ENCODE measurements around the gene GTPBP1. TPM values are rescaled to one million over a fixed set of nuclear protein-coding genes. Genes with fewer than 3 reads are reported as not detected.

GTPBP1 gene
- total and polyA plus RNA-seq, 2 of the 4 experiments (the other 2 are of a cell fraction): 12.4 to 29.5 TPM

DNA sequence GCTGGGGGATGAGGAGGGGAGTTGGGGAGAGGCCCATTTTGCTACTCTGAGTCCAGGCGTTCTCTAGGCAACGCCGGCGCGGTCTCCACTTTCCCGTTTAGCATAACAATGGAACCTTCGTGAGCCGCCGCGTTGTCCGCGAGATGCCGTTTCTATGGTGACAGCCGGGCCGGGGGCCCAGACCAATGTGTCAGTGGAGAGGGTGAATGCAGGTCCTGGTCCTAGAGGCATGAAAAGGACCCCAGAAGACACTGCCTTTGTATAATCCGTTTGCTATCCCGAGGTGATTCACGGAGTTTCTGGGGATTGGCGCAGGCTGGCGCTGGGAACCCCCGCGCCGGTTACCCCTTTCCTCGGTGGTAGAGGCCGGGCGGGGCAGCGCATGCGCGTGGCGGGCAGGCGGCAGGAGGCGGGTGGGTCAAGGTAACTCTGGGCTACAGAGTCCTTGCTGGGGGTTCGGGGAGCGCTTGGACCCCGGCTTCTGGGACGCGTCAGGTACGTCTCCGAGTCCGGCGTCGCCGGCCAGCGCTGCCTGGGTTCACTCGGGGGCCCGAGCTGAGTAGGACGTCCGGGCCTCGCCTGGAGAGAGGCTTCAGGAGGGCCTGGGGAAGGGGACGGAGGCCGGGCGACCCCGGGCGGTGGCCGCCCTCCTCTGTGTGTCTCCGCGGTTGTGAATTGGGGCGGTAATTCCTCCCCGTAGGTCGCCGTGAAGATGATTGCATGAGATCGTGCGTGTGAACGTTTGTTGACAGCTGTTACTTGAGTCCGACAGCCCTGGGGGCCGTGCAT is 49.3 kb upstream of the GTPBP1 start, which contains the start of the genes CBY1 and FAM227A (continued):
- TF ChIP-seq CEBPB (IDR thresholded peaks at IDR 0.05; ENCODE audit: low read depth, low read length): no peak
- no peak for TF ChIP-seq MAFK (IDR thresholded peaks at IDR 0.05; ENCODE audit: low read depth, low read length)

DNA sequence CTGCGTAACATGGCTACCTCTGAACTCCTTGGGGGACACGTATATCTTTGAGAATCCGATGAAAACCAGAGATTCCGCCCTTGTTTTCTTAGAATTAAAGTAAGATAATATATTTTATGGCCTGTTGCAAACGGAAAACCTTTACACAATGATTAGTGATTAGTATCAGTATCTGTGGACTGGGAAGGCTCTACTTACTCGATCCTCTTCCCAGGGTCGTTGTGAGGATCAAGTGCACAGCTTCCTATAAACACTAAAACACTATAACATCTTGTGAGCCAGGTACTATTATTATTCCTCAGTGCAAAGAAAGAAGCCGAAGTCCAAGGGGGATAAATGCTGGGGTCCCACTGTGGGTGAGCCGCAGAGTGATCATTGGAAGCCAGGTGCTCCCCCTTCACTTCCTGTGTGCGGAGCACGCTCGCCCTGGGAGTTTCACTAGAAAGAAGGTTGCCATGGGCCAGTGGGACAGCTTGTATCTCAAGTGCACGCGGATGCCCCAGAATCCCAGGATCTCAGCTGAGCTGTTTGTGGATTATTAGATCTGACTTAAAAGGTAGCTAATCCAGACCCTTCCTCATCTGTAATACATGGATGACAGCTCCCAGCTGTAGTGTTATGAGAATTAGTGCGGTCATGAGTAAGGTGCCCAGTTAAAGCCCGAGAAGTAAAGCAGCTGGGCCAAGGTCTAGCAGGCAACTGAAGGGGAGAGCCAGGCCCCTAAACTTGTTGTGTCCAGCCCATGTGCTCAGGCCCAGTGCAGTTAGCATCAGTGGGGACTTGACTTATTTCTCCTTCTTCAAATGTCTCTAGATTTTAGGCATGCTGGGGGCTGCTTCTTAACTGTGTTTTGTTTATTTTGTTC is 48.5 kb upstream of the GTPBP1 start:
- H3K27ac ChIP-seq (ENCODE audit: insufficient read depth, low read length): no peak overlapping the region; the same call in 1 of the 2 replicates
- H2AFZ ChIP-seq (replicated peaks; ENCODE audit: low read length, poor library complexity): peak overlapping the region; percentile 99
- H3K14ac ChIP-seq (replicated peaks; ENCODE audit: low read depth, low read length): peak overlapping the region; percentile 69; the same call in 1 of the 2 replicates
- ChIA-PET POLR2A (ENCODE audit: unreplicated experiment) (no interaction called here), CTCF (no interaction called here)
- peak overlapping the region; percentile 98 for H3K9ac ChIP-seq (ENCODE audit: low read depth, low read length)
- no peak overlapping the region for H4K91ac ChIP-seq (ENCODE audit: insufficient read depth, low read depth, low read length)
- peaks cover 11 to 24% of the 10 kb centered on the region in 2 experiments for H3K79me1 ChIP-seq (ENCODE audit: low read depth in 1 of 2, low read length in 2 of 2)
- H3K9me3 ChIP-seq (ENCODE audit: control insufficient read depth, insufficient read depth, low read length): no peaks in the 10 kb centered on the region
- no peaks in the 10 kb centered on the region for H3K36me3 ChIP-seq (ENCODE audit: control insufficient read depth, insufficient read depth, low read length)
- peak overlapping the region; percentile 16; the same call in 1 of the 2 replicates for H3K23ac ChIP-seq (ENCODE audit: low read depth, low read length)
- H2BK15ac ChIP-seq (ENCODE audit: low read depth, low read length): no peak overlapping the region
- WGBS, 2 experiments (ENCODE audit: extremely low coverage in 2 of 2, insufficient read length in 1 of 2): 17% methylated on average over 1 of the region's 16 CpGs; no CpG with 5 or more reads in 1 of the 2 experiments
- DNase-seq: no peak
- no peak for ATAC-seq (ENCODE audit: low read depth)
- no peak overlapping the region for H3K18ac ChIP-seq (ENCODE audit: low read depth, low read length)
- dilution Hi-C loops (cut with HindIII; ENCODE audit: low sequenced_read_pairs, unreplicated experiment) (no loop called here), in situ Hi-C loops (cut with MboI; ENCODE audit: low sequenced_read_pairs) (no loop called here), intact Hi-C loops (cut with micrococcal nuclease) (no loop called here)
- peak overlapping the region; percentile 73 for H3K4me3 ChIP-seq (ENCODE audit: insufficient read depth, low read depth, low read length)
- no peaks in the 10 kb centered on the region; the same call in 1 of the 2 replicates for H4K20me1 ChIP-seq (ENCODE audit: insufficient read depth, low read length)
- H3K4ac ChIP-seq (ENCODE audit: low read depth, low read length): no peak overlapping the region
- H2AK9ac ChIP-seq (replicated peaks; ENCODE audit: low read depth, low read length, poor library complexity): peak overlapping the region; percentile 22
- no peak overlapping the region for H2BK120ac ChIP-seq (ENCODE audit: low read depth, low read length)
- H3K27me3 ChIP-seq (ENCODE audit: control insufficient read depth, insufficient read depth, low read length): no peaks in the 10 kb centered on the region
- H2BK5ac ChIP-seq (ENCODE audit: low read depth, low read length, poor library complexity, severe bottlenecking): no peak overlapping the region
- peaks cover 10% of the 10 kb centered on the region; the same call in 1 of the 2 replicates for H3K9me1 ChIP-seq (ENCODE audit: insufficient read depth, low read length)
- H3K56ac ChIP-seq (ENCODE audit: extremely low read depth, insufficient read depth, low read length): no peak overlapping the region
- no peak overlapping the region for H4K5ac ChIP-seq (ENCODE audit: low read depth, low read length)
- no TSS peak for BruUV-seq (replicated peaks)
- peaks cover 7% of the 10 kb centered on the region for H3K4me1 ChIP-seq (ENCODE audit: control insufficient read depth, insufficient read depth, low read length)
- TF ChIP-seq, protein P1, sequence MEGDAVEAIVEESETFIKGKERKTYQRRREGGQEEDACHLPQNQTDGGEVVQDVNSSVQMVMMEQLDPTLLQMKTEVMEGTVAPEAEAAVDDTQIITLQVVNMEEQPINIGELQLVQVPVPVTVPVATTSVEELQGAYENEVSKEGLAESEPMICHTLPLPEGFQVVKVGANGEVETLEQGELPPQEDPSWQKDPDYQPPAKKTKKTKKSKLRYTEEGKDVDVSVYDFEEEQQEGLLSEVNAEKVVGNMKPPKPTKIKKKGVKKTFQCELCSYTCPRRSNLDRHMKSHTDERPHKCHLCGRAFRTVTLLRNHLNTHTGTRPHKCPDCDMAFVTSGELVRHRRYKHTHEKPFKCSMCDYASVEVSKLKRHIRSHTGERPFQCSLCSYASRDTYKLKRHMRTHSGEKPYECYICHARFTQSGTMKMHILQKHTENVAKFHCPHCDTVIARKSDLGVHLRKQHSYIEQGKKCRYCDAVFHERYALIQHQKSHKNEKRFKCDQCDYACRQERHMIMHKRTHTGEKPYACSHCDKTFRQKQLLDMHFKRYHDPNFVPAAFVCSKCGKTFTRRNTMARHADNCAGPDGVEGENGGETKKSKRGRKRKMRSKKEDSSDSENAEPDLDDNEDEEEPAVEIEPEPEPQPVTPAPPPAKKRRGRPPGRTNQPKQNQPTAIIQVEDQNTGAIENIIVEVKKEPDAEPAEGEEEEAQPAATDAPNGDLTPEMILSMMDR (conservative IDR thresholded peaks at IDR 0.05; ENCODE audit: low read depth, low read length): no peak
- TF ChIP-seq MXI1 (IDR thresholded peaks at IDR 0.05; ENCODE audit: borderline replicate concordance, low read depth, low read length): peak; percentile 38; the same call in 1 of the 2 replicates
- H2BK20ac ChIP-seq (ENCODE audit: low read depth, low read length): no peak overlapping the region
- peak overlapping the region; percentile 83 to 100; a peak in 2 of 4 replicates for H4K8ac ChIP-seq (ENCODE audit: low read depth in 2 of 2, low read length in 2 of 2)
- peak overlapping the region; percentile 20; the same call in 1 of the 2 replicates for H2AK5ac ChIP-seq (ENCODE audit: low read depth, low read length)
- peak overlapping the region; percentile 87 for H3K4me2 ChIP-seq (ENCODE audit: low read depth, low read length)

Measured in IMR-90 (cell line).